Middle frontal gyrus (tissue), 1 donor: ENCODE results near the gene SCAI.
"Not testable (repeated sequence)": the region's sequence is repeated elsewhere in the genome, so short reads cannot be mapped to it uniquely, and the experiment has no call there.

Experiments used
- DNase-seq: peaks from one replicate; pipeline ENCODE4 v3.0.0-alpha.2; 2015; ENCODE audit warnings: low spot score; ENCODE audit errors: extremely low spot score

Gene SCAI

DNA sequence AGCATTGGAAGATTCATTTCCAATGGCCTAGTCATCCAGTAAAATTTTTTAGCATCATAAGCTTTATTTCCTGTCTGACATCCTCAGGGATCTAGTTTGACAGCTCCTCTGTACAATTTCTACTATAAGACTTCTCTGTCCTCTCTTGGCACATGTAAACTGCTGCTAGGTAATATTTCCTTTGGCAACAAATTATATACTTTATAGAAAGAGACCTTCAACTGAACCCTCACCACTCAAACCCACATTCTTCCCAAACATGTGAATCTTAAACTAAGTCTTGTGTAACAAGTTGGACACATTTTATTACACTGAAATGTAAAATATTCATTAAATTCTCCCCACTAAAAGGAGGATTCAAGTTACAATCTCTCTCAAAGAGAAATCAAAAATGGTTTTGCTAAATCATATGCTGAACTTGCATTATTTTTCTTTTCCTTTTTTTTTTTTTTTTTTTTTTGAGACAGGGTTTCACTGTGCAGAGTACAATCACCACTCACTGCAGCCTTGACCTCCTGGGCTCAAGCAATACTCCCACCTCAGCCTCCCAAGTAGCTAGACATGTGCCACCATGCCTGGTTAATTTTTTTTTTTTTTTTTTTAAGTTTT is 36.9 kb downstream of the SCAI start:
- DNase-seq, result no peak

DNA sequence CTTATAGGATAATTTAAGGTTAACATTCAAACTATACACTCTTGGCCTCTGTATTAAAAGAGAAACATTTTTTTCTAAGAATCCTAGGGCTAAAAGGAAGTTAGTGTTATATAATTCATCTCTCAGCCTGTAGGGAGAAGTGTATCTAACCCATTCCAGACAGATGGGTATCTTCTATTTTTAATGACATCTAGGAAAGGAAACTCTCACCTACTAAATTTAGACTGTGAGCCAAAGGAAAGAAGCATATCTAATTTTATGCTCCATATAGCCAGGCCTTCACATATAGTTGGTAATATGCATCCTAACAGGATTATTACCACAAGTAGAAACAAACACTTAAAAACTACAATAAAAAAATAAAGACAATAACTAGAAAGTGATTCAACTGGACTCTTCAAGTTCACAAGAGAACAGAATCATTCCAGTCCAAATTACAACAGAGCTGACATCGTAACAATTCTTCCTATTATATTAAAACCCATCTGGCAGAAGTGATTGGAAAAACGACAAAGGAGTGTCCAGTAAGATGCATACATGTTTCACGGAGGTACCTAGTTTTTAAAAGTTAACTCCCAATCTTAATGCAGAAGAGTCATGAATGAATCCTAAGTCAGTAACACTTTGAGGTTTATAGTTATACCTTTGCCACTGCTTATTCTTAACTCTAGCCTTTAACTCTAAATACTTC is 39.4 kb downstream of the SCAI start:
- DNase-seq, result no peak

DNA sequence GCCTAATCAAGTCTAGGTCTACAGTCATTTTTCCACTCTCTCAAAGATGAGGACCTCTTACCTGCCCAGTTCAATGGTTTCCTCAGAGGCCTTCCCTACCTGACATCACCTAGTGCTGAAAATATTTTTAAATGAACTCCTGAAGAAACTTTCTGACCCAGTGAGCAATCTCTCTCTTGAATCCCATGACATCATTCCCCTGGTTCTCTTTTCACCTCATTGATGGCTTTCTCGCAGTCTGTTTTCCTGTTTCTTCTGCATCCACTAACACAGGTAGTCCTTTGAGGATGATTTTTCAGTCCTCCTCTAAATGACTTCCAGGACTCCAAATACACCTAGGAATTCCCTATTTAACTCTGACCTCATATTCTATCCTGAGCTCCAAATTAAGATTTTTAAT is 40.3 kb downstream of the SCAI start:
- DNase-seq, result no peak

DNA sequence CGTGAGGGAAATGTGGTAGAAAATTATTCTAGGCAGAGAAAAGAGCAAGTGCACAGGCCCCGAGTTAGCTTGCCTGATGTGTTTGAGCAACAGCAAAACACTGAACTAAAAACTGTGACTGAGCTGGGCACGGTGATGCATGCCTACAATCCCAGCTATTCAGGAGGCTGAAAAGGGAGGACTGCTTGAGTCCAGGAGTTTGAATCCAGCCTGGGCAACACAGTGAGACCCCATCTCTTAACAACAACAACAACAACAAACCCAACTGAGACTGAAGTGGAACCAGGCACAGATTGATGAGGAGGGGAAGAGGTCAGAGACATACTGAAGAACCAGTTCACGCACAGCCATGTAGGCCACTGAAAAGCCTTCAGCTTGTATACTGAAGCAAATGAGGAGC is 42.5 kb downstream of the SCAI start:
- no peak for DNase-seq

DNA sequence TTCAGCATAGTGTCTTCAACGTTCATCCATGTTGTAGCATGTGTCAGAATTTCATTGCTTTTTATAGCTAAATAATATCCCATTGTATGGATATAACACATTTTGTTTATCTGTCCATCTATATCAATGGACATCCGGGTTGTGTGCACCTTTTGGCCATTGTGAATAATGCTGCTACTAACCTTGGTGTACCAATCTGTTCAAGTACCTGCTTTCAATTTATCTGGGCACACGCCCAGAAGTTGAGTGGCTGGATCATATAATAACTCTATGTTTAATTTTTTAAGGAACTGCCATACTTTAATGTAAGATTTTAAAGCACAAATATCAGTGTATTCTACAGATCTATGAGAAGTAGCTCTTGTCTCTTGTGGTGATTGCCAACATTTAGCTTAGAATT is 43.5 kb downstream of the SCAI start:
- no peak for DNase-seq

DNA sequence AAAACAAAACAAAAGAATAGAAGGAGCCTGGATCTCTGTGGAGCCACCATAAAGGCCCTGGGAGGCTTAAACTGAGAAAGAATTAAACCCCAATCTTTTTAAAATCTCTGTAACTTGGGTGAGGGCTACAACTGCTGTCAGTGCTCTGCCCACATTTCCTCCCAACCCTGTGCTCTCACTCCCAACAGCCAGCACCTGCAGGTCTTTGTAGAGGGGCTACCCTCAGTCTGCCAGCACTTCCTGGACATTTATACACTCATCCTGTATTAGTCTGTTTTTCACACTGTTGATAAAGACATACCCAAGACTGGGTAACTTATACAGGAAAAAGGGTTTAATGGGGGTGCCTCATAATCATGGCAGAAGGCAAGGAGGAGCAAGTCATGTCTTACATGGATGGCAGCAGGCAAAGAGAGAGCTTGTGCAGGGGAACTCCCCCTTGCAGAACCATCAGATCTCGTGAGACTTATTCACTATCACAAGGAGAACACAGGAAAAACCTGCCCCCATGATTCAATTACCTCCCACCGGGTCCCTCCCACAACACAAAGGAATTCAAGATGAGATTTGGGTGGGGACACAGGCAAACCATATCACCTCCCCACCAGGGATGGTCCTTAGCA is 47.4 kb downstream of the SCAI start:
- DNase-seq, result no peak

DNA sequence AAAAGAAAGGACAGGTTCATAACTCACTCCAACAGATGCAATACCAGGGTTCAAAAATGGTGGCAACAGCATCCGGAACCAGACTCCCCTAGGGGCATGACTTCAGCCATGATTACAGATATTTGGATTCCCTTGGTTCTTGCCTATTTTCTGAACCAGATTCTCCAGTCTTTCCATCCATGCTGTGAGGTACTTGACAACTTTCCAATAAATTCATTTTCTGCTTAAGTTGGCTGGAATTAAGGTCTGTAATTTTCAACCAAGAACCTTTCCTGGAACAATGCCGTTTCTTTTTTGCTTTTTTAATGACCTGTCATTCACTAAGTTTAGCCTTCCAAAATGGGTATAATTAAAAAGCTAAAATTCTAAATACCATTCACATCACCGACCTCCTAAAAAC is 52.2 kb downstream of the SCAI start:
- DNase-seq, result no peak

DNA sequence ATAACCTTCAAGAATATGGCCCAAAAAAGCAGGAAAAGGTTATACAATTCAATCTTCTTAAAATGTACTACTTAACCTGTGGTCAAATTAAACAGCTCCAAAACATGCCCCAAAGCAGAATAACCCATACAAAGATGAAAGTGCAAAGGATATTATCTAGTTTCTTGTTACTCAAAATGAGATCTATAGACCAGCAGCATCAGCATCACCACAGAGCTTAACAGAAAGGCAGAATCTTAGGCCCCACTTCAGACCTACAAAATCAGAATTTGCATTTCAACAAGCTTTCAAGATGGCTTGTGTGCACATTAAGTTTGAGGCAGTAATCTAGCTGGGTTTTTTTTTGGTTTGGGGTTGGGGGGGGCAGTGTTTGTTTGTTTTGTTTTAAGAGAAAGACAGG is 54.0 kb downstream of the SCAI start:
- DNase-seq, result no peak

DNA sequence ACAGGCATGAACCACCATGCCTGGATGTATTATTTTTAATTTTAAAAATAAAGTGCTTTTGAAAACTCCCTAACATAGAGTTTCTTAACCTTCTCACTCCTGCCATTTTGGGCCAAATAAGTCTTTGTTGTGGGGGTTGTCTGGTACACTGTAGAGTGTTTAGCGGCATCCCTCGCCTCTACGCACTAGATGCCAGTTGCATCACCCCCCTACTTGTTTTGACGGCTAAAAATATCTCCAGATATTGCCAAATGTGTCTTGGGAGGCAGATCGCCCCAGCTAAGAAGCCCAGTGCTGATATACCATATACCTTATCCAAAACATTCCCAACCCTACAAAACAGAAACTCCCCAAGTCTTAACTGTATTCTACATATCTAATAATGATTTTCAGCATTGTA is 54.6 kb downstream of the SCAI start:
- no peak for DNase-seq

DNA sequence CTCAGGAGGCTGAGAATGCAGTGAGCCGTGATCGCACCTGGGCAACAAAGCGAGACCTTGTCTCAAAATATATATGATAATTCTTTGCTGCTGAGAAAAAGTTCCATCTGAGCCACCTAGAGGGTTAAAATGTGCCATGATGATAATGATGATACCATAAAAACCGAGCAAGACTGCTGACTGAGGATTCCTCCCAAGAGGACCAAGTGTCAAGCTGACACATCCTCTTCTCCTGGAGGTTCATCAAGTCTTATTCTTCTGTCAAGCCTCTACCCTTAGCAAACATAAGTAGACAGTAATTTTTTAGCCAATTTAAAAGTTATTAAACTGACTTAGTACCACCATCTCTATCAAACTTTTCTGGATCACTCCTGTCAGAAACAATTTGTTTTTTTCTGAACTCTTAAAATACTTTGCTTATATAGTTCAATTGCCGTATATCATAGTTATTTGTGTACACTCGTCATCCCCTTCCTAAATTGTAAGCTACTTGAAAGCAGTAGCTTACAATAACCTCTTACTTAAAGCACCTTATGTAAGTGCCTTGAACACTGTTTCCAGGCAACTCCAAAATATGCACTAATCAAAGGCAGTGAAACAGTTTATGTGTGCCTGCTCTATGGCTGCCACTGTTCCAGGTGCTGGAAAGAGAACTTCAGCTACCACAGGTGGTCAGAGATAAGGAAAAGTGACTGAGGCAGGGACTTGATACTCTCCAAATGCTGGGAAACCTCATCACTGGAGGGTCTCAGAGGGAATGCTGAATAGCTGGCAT is 57.4 kb downstream of the SCAI start:
- DNase-seq, result no peak

DNA sequence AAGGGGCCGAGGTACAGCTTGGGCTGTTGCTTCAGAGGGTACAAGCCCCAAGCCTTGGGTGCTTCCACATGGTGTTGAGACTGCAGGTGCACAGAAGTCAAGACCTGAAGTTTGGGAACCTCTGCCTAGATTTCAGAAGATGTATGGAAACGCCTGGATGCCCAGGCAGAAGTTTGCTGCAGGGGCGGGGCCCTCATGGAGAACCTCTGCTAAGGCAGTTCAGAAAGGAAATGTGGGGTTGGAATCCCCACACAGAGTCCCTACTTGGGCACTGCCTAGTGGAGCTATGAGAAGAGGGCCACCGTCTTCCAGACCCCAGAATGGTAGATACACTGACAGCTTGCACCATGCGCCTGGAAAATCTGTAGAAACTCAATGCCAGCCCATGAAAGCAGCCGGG is 61.1 kb downstream of the SCAI start:
- DNase-seq, result not testable (repeated sequence)

DNA sequence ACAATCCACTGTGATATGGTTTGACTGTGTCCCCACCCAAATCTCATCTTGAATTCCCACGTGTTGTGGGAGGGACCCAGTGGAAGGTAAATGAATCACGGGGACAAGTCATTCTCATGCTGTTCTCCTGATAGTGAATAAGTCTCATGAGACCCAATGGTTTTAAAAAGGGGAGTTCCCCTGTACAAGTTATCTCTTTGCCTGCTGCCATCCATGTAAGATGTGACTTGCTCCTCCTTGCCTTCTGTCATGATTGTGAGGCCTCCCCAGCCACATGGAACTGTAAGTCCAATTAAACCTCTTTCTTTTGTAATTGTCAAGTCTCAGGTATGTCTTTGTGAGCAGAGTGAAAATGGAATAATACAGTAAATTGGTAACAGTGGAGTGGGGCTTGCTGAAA is 62.5 kb downstream of the SCAI start:
- DNase-seq, result not testable (repeated sequence)

DNA sequence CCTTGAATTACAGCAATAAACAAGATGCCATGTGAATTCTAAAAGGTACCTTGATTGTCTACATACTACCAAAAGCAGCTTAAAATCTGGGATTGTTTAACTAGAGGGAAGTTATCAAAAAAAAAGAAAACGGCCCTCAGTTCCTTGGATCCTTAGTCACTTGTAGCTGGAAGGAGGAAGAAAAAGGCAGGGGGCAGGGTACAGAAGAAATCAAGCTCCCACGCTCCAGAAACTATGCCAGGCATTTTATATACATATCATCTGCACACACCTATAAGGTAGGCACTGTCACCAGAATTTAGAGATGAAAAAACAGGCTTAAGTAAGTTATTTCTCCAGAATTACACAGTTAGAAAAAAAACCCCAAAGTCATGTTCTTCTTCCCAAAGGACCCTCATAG is 63.4 kb downstream of the SCAI start:
- no peak for DNase-seq

DNA sequence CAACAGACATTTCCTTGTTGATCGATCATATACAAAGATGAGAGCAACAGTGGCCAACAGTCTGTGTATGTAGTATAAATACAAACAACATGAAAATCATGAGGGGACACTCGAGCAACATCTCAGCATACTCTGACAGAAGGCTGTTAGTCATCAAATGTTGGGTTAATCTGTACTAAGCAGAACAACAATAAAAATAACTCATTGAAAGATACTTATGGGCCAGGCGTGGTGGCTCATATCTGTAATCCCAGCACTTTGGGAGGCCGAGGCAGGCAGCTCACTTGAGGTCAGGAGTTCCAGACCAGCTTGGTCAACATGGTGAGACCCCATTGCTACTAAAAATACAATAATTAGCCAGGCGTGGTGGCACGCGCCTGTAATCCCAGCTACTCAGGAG is 67.3 kb downstream of the SCAI start:
- no peak for DNase-seq

DNA sequence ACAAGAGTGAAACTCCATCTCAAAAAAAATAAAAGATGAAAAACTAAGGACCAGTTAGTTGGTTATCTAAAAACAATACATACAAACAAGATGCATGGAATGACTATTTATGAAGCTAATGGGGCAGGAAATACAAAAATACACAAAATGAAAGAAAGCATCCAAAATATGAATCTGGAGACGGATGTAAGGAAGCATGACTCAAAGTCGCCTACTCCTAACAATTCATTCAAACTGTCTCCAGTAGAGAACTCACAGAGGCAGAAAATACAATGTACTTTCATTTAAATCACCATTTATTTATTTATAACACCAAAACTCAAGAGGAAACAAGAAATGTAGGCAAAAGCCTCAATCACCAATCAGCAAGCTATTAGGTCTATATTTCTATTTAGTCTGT is 68.4 kb downstream of the SCAI start:
- DNase-seq, result no peak

DNA sequence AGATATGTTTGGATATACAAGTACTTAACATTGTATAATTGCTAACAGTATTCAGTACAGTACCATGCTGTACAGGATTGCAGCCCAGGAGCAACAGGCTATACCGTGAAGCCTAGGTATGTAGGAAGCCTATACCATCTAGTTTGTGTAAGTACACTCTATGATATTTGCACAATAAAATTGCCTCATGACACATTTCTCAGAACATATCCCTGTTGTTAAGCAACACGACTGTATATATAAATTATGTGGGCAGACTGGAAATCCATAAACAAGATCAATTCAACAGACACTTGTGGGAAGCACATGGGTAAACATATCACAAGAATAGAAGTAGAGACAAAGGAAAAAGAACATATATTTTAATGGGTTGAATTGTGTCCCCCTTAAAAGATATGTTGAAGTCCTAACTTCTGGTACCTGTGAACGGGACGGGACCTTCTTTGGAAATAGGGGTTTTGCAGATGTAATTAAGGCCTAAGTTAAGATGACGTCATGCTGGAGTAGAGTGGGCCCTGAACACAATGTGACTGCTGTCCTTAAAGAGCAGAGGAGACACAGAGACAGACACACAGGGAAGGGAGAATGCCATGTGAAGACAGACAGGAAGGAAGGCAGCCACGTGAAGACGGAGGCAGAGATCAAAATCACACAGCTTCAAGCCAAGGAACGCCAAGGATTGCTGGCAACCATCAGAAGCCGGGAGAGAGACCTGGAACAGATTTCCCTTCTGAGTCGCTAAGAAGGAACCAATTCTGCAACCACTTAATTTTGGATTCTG is 76.3 kb downstream of the SCAI start:
- no peak for DNase-seq

DNA sequence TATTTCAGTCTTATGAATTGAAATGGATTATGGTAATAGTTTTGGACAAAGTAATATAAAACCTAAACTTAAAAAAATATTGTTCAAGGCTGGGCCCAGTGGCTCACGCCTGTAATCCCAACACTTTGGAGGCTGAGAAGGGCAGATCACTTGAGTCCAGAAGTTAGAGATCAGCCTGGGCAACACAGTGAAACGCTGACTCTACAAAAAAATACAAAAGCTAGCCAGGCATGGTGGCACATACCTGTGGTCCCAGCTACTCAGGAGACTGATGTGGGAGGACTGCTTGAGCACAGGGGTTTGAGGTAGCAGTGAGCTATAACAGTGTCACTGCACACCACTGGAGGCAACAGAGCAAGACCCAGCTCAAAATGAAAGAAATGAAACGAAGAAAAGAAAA is 81.9 kb downstream of the SCAI start:
- no peak for DNase-seq

DNA sequence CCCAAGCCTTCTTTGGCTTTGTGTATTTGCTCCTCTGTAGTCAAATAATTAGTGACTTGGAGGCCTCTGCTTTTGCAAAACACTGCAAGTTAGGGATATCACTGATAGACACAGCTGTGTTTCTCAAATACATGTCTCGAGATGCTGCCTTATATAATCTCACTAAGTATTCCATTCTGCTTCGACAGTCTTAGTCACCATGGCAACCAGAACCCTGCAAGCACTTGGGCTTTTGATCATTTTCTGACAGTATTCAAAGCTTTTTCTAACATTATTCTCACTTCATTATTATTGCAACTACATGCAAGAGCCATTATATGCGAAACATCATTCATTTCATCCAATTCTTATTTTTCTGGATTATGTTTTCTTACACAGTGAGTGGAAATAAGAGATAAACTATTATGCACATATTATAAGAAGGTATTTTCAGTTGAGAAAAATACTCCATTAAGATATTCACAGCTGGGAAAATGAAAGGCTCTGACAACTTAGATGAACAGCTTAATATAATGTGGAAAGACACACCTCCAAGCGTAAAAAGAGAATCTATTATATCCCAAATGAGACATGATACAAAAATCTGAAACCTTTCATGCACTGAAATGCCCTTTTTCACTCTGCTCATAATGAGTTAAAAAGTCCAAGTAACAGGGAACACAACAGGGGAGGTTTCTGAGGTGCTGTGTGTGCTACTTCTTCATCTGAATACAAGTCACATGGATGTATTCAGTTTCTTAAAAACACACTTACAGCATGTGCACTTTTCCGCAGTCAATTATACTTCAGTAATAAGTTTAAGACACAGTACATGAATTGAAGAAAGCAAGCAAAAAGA is 93.9 kb downstream of the SCAI start:
- DNase-seq, result peak; percentile 39

DNA sequence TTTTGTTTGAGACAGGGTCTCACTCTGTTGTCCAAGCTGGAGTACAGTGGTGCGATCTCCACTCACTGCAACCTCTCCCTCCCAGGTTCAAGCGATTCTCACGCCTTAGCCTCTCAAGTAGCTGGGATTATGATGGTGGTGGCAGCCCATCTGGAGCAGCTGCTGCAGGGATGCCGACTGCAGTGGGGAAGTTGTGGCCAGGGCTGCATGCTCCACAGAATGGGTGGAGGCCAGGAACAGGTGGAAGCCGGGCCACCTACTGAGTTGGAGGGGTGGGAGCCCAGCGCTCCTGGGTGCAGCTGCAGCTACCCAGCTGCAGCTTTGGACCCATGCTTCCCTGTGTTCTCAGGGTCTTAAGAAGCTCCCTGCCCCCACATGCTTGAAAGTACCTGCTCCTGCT is 99.7 kb downstream of the SCAI start:
- DNase-seq, result no peak

DNA sequence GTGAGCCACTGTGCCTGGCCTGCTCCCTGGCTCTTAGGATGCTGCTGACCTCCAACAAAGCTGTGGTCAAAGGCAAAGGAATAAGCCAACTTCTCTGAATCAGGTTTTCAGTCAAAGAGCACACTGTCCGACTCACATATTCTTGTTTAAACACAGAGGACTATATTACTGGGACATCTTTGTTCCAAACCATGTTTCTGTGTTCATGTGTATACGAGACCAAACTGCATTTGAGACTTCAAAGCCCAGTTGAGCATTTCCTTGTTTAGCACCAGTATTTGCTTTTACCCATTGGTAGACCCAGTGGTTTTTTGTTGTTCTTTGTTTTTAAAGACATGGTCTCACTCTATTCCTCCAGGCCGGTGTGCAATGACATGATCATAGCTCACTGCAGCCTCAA is 100.2 kb downstream of the SCAI start:
- no peak for DNase-seq

DNA sequence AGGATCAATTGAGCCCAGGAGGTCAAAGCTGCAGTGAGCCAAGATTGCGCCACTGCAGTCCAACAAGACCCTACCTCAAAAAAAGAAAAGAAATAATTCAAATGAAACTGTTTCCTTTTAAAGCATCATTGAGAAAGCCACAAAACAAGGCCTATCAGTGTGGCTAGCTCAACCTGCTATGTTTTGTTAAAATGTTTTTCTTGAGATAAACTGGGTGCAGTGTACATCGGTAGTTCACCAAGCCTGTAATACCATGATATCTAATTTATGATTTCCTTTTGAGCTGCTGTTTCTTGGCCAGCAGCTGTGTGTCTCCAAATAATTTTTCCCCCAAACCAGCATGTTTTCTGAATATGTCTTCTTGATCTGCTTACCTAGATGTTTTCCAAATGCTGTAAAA is 105.2 kb downstream of the SCAI start:
- no peak for DNase-seq
